Mucosa of rectum (tissue), 2 donors: ENCODE measurements around the gene MFSD6.

Experiments used
- H3K27ac ChIP-seq, 2 donors: one replicate each; pipeline ENCODE4 v1.7.0; 2013; ENCODE audit warnings: inconsistent platforms in 2 of 2, low read depth in 2 of 2, low read length in 2 of 2
- H3K27me3 ChIP-seq, 2 donors: one replicate each; pipeline ENCODE4 v1.7.0; 2013; ENCODE audit warnings: low read length in 2 of 2; ENCODE audit not compliant: control insufficient read depth in 2 of 2, insufficient read depth in 2 of 2
- H3K36me3 ChIP-seq, 2 donors: one replicate each; pipeline ENCODE4 v1.7.0; 2013; ENCODE audit warnings: low read length in 2 of 2; ENCODE audit not compliant: control insufficient read depth in 2 of 2, insufficient read depth in 2 of 2
- H3K4me1 ChIP-seq, 2 donors: one replicate each; pipeline ENCODE4 v1.7.0; 2013; ENCODE audit warnings: low read length in 2 of 2, mild to moderate bottlenecking in 1 of 2; ENCODE audit not compliant: control insufficient read depth in 2 of 2, insufficient read depth in 2 of 2
- H3K4me3 ChIP-seq, 2 donors: one replicate each; pipeline ENCODE4 v1.7.0; 2013; ENCODE audit warnings: low read length in 2 of 2
- H3K9ac ChIP-seq, 2 donors: one replicate each; pipeline ENCODE4 v1.7.0; 2013; ENCODE audit warnings: low read length in 2 of 2, low read depth in 1 of 2, mild to moderate bottlenecking in 1 of 2
- H3K9me3 ChIP-seq, 2 donors: one replicate each; pipeline ENCODE4 v1.7.0; 2013; ENCODE audit warnings: low read length in 2 of 2; ENCODE audit not compliant: control insufficient read depth in 2 of 2
- donor health status: healthy.
- donor health status: Normal muscosa, but diverticular disease.

MFSD6 gene

DNA sequence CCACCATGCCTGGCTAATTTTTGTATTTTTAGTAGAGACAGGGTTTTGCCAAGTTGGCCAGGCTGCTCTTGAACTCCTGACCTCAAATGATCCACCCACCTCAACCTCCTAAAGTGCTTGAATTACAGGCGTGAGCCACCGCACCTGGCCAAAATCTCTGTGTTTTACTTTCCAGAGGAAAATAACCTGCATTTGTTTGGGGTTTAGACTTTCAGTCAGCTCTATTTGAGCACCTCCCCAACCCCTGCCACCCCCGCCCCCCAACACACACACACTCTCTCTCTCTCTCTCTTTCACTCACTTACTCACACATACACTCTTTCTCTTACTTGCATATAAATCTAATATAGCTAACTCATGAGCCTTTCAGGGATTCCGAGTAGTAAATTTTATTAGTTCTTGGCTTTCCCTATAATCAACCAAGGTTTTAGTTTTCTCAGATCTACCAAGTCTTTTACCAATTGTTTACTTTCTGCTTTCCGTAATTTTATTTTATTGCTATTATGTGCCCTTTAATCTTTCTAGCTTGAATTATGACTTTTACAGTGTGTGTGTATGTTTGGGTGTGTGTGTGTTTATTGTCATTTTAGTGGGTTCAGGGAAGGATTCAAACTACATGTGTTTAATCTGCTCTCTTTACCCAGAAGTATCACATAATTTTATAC is 24.5 kb downstream of the MFSD6 start:
- peak overlapping the region in 1 of 2 donors; percentile 28 for H3K4me3 ChIP-seq
- peaks cover 16 to 18% of the 10 kb centered on the region in 2 donors for H3K36me3 ChIP-seq
- no peaks in the 10 kb centered on the region for H3K27me3 ChIP-seq
- peaks cover 7 to 13% of the 10 kb centered on the region in 2 donors for H3K4me1 ChIP-seq
- H3K27ac ChIP-seq, result peak overlapping the region; percentile 58 to 63
- no peaks in the 10 kb centered on the region for H3K9me3 ChIP-seq
- no peak overlapping the region for H3K9ac ChIP-seq

DNA sequence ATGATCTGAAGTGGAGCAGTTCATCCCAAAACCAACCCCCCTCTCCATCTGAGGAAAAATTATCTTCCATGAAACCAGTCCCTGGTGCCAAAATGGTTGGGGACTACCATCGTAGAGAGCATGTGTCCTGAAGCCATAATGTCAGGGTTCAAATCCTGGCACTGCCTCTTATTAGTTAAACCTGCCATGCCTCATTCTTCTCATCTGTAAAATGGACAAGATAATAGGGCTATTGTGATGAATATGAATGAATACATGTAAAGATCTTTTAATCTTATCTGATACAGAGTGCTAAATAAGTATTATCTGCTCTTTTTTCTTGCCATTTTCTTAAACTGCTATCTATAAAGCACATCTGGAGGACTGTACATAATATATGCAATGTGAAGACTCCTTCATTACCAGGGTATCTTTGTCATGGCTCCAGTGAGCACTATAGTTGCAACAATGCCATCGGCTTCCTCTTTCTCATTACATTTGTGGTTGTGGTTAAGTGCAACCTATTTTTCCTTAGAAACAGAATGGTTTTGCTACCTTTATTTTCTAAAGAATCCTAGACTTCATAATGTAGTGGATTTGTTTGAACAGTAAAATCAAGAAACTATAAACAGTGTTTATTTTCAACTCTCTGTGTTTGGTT is 27.0 kb downstream of the MFSD6 start:
- no peak overlapping the region for H3K27ac ChIP-seq
- no peaks in the 10 kb centered on the region for H3K27me3 ChIP-seq
- H3K4me3 ChIP-seq, result no peak overlapping the region
- H3K4me1 ChIP-seq, result peaks cover 7 to 13% of the 10 kb centered on the region in 2 donors
- H3K9me3 ChIP-seq, result no peaks in the 10 kb centered on the region
- H3K9ac ChIP-seq, result no peak overlapping the region
- peaks cover 16 to 20% of the 10 kb centered on the region in 2 donors for H3K36me3 ChIP-seq

DNA sequence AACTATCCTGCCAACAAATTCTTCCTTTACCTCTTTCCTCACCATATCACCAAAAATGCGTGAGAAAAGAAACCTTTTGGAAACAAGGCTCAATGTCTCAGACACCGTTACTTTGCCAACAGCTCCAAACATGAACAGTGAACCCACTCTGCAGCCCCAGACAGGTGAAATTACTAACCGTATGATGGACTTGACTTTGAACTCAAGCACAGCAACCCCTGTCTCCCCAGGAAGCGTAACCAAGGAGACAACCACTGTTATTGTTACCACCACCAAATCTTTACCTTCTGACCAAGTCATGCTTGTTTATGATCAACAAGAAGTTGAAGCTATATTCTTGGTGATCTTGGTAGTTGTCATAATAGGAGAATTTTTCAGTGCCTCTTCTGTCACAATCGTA is 28.4 kb downstream of the MFSD6 start:
- Histone ChIP-seq H3K4me3 (no peak overlapping the region), H3K27ac (no peak overlapping the region), H3K4me1 (peaks cover 7 to 18% of the 10 kb centered on the region in 2 donors), H3K36me3 (peaks cover 16 to 20% of the 10 kb centered on the region in 2 donors), H3K9ac (no peak overlapping the region), H3K27me3 (no peaks in the 10 kb centered on the region), H3K9me3 (no peaks in the 10 kb centered on the region)

DNA sequence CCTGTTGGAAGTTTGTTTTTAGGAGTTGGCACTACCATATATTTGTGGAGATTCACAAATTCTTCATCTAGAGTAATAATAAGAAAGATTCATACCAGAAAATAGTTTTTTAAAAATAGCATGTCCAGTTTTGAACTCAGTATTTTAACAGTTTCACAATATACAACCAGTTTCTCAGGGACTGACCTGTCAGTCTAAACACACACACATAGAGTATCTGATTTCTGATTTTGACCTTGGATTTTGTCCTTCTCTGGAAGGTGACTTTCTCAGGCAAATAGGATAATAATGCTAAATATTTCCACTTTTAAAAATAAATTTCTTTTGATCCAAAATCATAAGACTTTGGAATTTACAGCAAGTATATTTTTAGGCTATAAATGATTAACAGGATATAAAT is 32.0 kb downstream of the MFSD6 start:
- Histone ChIP-seq H3K27me3 (no peaks in the 10 kb centered on the region), H3K27ac (no peak overlapping the region), H3K9ac (no peak overlapping the region), H3K36me3 (peaks cover 16 to 20% of the 10 kb centered on the region in 2 donors), H3K4me1 (peaks cover 9 to 12% of the 10 kb centered on the region in 2 donors), H3K9me3 (no peaks in the 10 kb centered on the region), H3K4me3 (no peak overlapping the region)

DNA sequence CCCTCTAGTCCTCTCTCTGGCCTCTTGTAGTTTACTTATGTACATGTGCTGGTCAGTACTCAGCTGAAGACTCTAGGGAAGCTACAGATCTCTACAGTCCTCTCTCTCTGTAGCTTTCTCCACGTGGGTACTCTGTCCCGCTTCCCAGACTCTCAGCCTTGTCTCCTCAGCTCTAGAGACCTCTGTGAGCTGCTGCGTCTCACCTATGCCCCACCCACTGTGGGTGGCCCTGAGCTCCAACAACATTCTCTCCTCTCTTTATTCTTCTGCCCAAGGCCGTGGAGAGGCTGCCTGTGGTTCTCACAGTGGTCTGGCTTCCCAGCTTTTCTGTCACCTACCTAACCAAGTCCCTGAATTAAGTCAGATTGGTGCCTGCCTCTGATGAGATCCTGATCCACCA is 33.4 kb downstream of the MFSD6 start:
- H3K9ac ChIP-seq, result no peak overlapping the region
- H3K27ac ChIP-seq, result no peak overlapping the region
- peaks cover 5 to 9% of the 10 kb centered on the region in 2 donors for H3K4me1 ChIP-seq

DNA sequence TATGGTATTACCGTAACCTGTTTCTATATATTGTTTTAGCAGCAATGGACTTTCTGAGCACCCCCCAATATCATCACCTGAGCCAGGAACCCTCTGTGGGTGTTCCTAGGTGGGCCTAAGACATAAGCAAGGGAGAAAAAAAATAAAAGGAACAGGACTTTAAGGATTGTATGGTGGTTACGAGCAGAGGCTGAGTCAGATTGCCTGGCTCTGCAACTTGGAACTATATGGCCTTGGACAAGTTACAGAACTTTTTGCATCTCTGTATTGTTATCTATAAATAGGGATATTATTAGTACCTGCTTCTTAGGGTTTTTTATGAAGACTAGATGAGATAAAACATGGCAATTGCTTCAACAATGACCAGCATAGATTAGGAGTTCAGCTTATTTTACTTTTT is 34.9 kb downstream of the MFSD6 start:
- Histone ChIP-seq H3K36me3 (no peaks in the 10 kb centered on the region), H3K9ac (no peak overlapping the region), H3K27me3 (no peaks in the 10 kb centered on the region), H3K9me3 (no peaks in the 10 kb centered on the region), H3K4me1 (peaks cover 5 to 9% of the 10 kb centered on the region in 2 donors), H3K27ac (no peak overlapping the region), H3K4me3 (no peak overlapping the region)

More for the DNA sequence above, 33.4 kb downstream of the MFSD6 start:
- H3K9me3 ChIP-seq, result no peaks in the 10 kb centered on the region
- no peak overlapping the region for H3K4me3 ChIP-seq
- H3K36me3 ChIP-seq, result peaks cover 8 to 12% of the 10 kb centered on the region in 2 donors
- H3K27me3 ChIP-seq, result no peaks in the 10 kb centered on the region

DNA sequence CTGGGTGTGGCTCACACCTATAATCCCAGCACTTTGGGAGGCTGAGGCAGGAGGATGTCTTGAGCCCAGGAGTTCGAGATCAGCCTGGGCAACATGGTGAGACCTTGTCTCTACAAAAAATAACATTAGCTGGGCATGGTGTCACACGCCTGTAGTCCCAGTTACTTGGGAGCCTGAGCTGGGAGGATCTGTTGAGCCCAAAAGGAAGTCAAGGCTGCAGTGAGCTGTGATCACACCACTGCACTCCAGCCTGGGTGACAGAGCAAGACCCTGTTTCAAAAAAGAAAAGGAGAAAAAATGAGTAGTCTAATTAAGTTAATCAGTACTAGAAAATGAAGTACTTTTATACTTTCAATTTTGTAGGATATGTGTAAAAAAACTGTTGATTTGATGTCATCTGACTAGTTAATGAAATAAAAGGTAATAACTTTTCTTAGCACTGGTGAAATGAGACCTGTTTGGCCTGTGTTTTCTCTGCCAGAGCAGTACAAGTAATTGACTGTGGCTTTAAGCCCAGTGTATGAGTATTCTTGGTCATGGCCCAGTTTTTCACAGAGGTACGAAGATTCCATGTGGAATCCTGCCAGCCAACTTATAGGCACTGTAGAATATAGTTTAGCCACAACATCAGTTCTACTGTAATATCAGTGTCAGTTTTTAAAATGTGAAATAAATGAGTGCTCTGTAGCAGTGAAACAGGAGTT is 35.8 kb downstream of the MFSD6 start:
- no peak overlapping the region for H3K27ac ChIP-seq
- peaks cover 5 to 9% of the 10 kb centered on the region in 2 donors for H3K4me1 ChIP-seq
- no peaks in the 10 kb centered on the region for H3K9me3 ChIP-seq

DNA sequence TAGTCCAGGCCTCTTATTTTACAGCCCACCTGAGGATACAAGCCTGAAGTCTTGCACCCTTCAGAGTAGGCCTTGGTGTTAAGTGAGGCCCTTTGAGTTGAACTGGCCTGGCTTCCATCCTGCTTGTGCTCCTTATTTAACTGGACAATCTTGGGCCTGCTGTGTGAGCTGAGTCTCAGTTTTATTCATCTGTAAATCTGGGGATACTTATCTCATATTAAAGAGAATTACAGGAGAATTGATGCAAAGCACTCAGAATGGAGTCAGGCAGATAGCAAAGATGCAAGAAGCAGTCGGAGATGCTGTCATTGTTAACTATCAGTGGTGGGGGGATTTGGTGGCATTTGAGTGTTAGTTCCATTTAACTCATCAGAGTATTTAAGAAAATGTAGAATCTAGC is 36.8 kb downstream of the MFSD6 start:
- Histone ChIP-seq H3K4me3 (no peak overlapping the region), H3K9me3 (no peaks in the 10 kb centered on the region), H3K27me3 (no peaks in the 10 kb centered on the region), H3K27ac (no peak overlapping the region), H3K4me1 (peaks cover 5 to 9% of the 10 kb centered on the region in 2 donors), H3K36me3 (no peaks in the 10 kb centered on the region), H3K9ac (no peak overlapping the region)

More for the DNA sequence above, 35.8 kb downstream of the MFSD6 start:
- H3K27me3 ChIP-seq, result no peaks in the 10 kb centered on the region
- H3K36me3 ChIP-seq, result no peaks in the 10 kb centered on the region
- H3K9ac ChIP-seq, result no peak overlapping the region
- H3K4me3 ChIP-seq, result no peak overlapping the region

DNA sequence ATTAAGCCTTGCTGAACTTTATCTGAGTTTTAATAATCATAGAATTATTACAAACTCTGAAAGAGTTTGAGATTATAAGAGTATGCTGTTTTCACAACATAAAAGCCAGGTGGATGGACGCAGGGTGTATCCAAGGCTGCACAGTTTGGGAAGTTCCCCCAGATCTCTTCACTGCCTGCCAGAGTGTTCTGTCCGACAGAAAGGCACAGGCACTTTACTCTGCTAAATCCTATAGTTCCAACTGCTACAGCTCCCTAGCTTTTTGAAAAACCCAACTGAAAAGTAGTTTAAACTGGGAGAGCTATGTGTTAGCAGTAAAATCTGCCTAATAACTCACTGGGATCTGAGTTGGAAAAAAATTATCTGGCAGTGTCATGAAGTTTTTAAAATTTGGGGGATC is 38.0 kb downstream of the MFSD6 start:
- no peaks in the 10 kb centered on the region for H3K9me3 ChIP-seq
- H3K9ac ChIP-seq, result no peak overlapping the region
- no peak overlapping the region for H3K4me3 ChIP-seq
- peaks cover 3 to 5% of the 10 kb centered on the region in 2 donors for H3K4me1 ChIP-seq
- no peaks in the 10 kb centered on the region for H3K27me3 ChIP-seq
- peak overlapping the region in 1 of 2 donors; percentile 27 for H3K27ac ChIP-seq
- peaks cover 0 to 3% of the 10 kb centered on the region in 2 donors for H3K36me3 ChIP-seq
